HG03103 (cell line): ENCODE data around the gene IL4R.
A peak's percentile ranks its signal among the peaks of the same experiment; 100 is the strongest.
"Not testable (repeated sequence)": the region's sequence is repeated elsewhere in the genome, so short reads cannot be mapped to it uniquely, and the experiment has no call there.

Experiments
- ATAC-seq: cut with Tn5 transposase; IDR thresholded peaks from one replicate; pipeline ENCODE4 v1.9.1; 2021; ENCODE audit warnings: low read depth; ENCODE audit not compliant: unreplicated experiment

Gene IL4R

GRCh38 chr16:27401768-27402568 lies 88.2 kb downstream of the IL4R start, which contains the start of gene IL21R:
Gene IL21R, plus strand, starts transcription at chr16:27402174. Its CDS starts 27,898 bp downstream, at chr16:27430072.
- peak; percentile 49 for ATAC-seq

GRCh38 chr16:27402569-27402963 lies 88.8 kb downstream of the IL4R start:
- no peak for ATAC-seq

DNA sequence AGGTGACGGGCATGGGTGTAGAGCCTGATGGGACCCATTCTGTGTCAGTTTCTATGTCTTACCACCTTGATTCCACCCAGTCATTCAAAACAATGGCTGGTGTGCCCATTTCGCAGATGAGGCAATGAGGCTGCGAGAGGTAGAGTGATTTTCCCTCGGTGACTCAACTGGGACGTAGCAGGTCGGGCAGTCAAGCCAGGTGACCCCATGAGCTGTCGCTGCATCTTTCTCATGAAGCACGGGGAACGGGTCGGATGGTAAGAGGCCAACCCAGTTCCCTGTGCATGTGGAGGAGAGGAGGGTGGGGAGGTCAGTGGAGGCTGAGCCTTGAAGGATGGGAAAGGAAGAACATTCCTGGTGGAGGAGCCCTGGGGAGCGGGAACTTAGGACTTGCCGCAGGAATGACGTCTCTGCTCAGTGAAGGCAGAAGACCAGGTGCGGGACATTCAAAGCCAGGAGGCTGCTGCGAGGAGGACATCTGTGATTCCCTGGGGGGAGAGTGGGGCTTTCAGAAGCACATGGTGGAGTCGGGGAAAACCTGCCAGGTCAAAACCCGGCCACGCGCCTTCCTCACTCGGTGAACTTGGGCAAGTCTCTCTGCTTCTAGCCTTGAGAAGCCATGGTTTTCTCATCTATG lies 89.3 kb downstream of the IL4R start:
- ATAC-seq: no peak

DNA sequence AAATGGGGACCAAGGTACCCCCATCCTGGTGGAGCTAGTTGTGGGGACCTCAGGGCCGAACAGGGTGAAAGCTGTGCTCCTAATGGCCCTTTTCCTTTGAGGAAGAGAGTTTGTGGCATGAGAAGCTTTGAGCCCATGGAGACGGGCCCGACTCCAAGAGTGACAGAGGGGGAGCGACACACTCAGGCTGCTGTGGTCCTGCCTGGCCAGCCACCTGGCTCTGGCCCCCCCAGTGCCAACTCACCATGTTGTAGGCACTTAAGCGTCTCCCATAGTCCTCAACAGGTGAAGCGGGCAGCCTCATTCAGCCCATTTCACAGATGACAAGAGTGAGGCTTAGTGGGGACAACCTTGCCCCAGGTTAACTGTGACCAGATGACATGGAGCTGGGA lies 89.8 kb downstream of the IL4R start:
- ATAC-seq: no peak

GRCh38 chr16:27404163-27404823 lies 90.5 kb downstream of the IL4R start:
- ATAC-seq: no peak

DNA sequence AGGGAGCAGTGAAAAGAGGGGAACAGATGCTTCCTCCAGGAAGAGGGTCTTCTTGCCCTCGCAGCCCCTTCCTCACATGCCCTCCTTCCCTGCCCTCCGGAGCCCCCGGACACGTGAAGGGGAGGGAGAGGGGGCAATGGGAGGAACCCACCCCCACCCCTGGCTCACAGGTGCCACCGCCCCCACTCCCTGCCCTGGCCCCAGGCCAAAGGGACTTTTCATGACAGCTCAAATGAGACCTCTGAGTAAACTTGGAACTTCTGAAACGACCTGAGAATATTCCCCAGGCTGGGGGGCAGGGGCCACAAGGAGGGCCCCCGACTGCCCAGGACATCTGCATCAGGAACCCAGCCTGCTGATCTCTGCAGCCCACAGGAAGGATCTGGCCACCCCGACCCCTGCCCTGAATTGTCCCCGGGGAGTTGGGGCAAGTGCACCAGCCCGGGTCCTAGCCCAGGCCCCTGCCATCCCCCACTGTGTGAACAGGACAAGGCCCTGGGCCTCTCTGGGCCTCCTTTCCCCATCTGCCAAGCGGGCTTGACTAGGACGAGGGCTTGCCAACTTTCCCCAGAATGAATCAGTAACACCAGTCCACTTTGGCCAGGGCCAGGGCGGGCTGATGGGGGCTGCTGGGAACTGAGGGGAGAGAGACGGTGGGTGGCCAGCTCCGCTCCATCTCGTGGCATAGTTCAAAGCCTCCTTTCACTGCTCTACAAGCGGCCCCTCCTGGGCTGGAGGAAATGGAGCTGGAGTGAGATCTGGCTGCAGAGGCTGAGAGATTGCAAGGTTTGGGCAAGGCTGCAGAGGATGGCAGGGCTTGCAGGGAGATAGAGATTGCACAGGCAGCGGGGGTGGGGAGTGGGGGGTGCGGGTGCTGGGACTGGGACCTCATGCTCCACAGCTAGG lies 92.0 kb downstream of the IL4R start:
- no peak for ATAC-seq

GRCh38 chr16:27406511-27407128 lies 92.8 kb downstream of the IL4R start:
- no peak for ATAC-seq

GRCh38 chr16:27407133-27407532 lies 93.4 kb downstream of the IL4R start:
- ATAC-seq: no peak

GRCh38 chr16:27408012-27408601 lies 94.3 kb downstream of the IL4R start:
- no peak for ATAC-seq

- no peak for ATAC-seq
Observed at GRCh38 chr16:27408602-27409031, 94.8 kb downstream of the IL4R start.

GRCh38 chr16:27409958-27410357 lies 96.2 kb downstream of the IL4R start:
- not testable (repeated sequence) for ATAC-seq

- ATAC-seq: no peak
Observed at GRCh38 chr16:27410761-27411160, 97.0 kb downstream of the IL4R start.

GRCh38 chr16:27413956-27414355 lies 100.2 kb downstream of the IL4R start:
- ATAC-seq: no peak
